GM23338 (cell line): ENCODE data around the gene LRRTM1. TPM values are rescaled to one million over a fixed set of nuclear protein-coding genes. Genes with fewer than 3 reads are reported as not detected.

ENCODE experiments used
- ATAC-seq: fragments of 200-7000 bp; cut with Tn5 transposase; 3 replicates; pipeline ENCODE4 v1.9.1; 2020
- DNase-seq: peaks from one replicate; pipeline ENCODE4 v3.0.0-alpha.2; 2015; ENCODE audit warnings: low spot score
- H2AFZ ChIP-seq: fragments of 200-600 bp; sonication (generic); 2 replicates; pipeline ENCODE4 v1.8.0; 2016; ENCODE audit warnings: antibody characterized with exemption, mild to moderate bottlenecking, moderate library complexity
- H3F3A ChIP-seq: fragments of 200-600 bp; sonication (generic); replicated peaks from 2 replicates; pipeline ENCODE4 v1.8.0; 2017; ENCODE audit warnings: antibody characterized with exemption, mixed run types, low read depth
- H3K27ac ChIP-seq: fragments of 200-600 bp; sonication (generic); 2 replicates; pipeline ENCODE4 v1.6.1; 2016; ENCODE audit warnings: low read depth
- H3K27me3 ChIP-seq: fragments of 200-600 bp; sonication (generic); 2 replicates; pipeline ENCODE4 v1.8.0; 2016; ENCODE audit warnings: mild to moderate bottlenecking, mixed run types, moderate library complexity; ENCODE audit not compliant: insufficient read depth
- H3K36me3 ChIP-seq: fragments of 200-600 bp; sonication (generic); 2 replicates; pipeline ENCODE4 v1.8.0; 2016; ENCODE audit warnings: mild to moderate bottlenecking; ENCODE audit not compliant: insufficient read depth
- H3K4me1 ChIP-seq: fragments of 200-600 bp; sonication (generic); 2 replicates; pipeline ENCODE4 v1.8.0; 2016; ENCODE audit warnings: mild to moderate bottlenecking, moderate library complexity; ENCODE audit not compliant: insufficient read depth
- H3K4me2 ChIP-seq: fragments of 200-600 bp; sonication (generic); 2 replicates; pipeline ENCODE4 v1.7.1; 2017; ENCODE audit warnings: mixed run types
- H3K4me3 ChIP-seq: fragments of 200-600 bp; sonication (generic); 2 replicates; pipeline ENCODE4 v1.6.1; 2016; ENCODE audit warnings: mixed run types
- H3K79me2 ChIP-seq: fragments of 200-600 bp; sonication (generic); replicated peaks from 2 replicates; pipeline ENCODE4 v1.8.0; 2017; ENCODE audit warnings: mild to moderate bottlenecking; ENCODE audit not compliant: insufficient read depth
- H3K9me2 ChIP-seq: fragments of 200-600 bp; sonication (generic); 2 replicates; pipeline ENCODE4 v1.8.0; 2017; ENCODE audit not compliant: insufficient read depth
- H4K20me1 ChIP-seq: fragments of 200-600 bp; sonication (generic); replicated peaks from 2 replicates; pipeline ENCODE4 v1.8.0; 2017; ENCODE audit warnings: mild to moderate bottlenecking; ENCODE audit not compliant: insufficient read depth
- H3K27ac Mint-ChIP-seq: 2 replicates; pipeline ENCODE4 v1.8.0; 2020; ENCODE audit warnings: inconsistent platforms, mild to moderate bottlenecking, moderate library complexity, mixed read lengths
- H3K27me3 Mint-ChIP-seq: 3 replicates; pipeline ENCODE4 v1.8.0; 2022; ENCODE audit warnings: low read depth, mild to moderate bottlenecking, moderate library complexity, mixed read lengths, inconsistent platforms; ENCODE audit not compliant: insufficient read depth, poor library complexity
- H3K36me3 Mint-ChIP-seq: 3 replicates; pipeline ENCODE4 v1.8.0; 2021; ENCODE audit warnings: low read depth, mild to moderate bottlenecking, inconsistent platforms, moderate library complexity, mixed read lengths
- H3K4me1 Mint-ChIP-seq: 3 replicates; pipeline ENCODE4 v1.8.0; 2020; ENCODE audit warnings: mild to moderate bottlenecking, inconsistent platforms, mixed read lengths
- H3K4me3 Mint-ChIP-seq: 3 replicates; pipeline ENCODE4 v1.8.0; 2021; ENCODE audit warnings: moderate library complexity, mild to moderate bottlenecking, inconsistent platforms, mixed read lengths
- H3K9me3 Mint-ChIP-seq: 3 replicates; pipeline ENCODE4 v1.8.0; 2020; ENCODE audit warnings: moderate library complexity, mild to moderate bottlenecking, inconsistent platforms, mixed read lengths
- CREB1 ChIP-seq: fragments of 250-450 bp; sonication (Bioruptor Pico); IDR thresholded peaks from 2 replicates; pipeline ENCODE4 v1.5.0; 2020; ENCODE audit warnings: low read depth, mild to moderate bottlenecking, moderate library complexity
- EZH2phosphoT487 ChIP-seq: fragments of 200-600 bp; sonication (generic); IDR thresholded peaks from one replicate; pipeline ENCODE4 v1.8.1; 2018; ENCODE audit warnings: antibody characterized with exemption; ENCODE audit not compliant: unreplicated experiment
- NANOG ChIP-seq: IDR thresholded peaks from 2 replicates; pipeline ENCODE4 v1.6.1; 2016; ENCODE audit warnings: antibody characterized with exemption, borderline replicate concordance
- REST ChIP-seq: IDR thresholded peaks from one replicate; pipeline ENCODE4 v1.6.1; 2018; ENCODE audit warnings: antibody characterized with exemption; ENCODE audit not compliant: unreplicated experiment
- STAT1 ChIP-seq: IDR thresholded peaks from one replicate; pipeline ENCODE4 v1.6.1; 2016; ENCODE audit warnings: antibody characterized with exemption; ENCODE audit not compliant: unreplicated experiment
- ZNF114 ChIP-seq: fragments of 250-450 bp; sonication (Bioruptor Pico); IDR thresholded peaks from 2 replicates; pipeline ENCODE4 v1.5.0; 2020; ENCODE audit warnings: mild to moderate bottlenecking, moderate library complexity
- ZNF331 ChIP-seq: fragments of 250-450 bp; sonication (Bioruptor Pico); IDR thresholded peaks from 2 replicates; pipeline ENCODE4 v1.5.0; 2020; ENCODE audit warnings: low read depth, mild to moderate bottlenecking, moderate library complexity
- polyA plus RNA-seq: library from polyadenylated mRNA; unstranded; fragments of >200 nt; fragmentation: Nextera tagmentation; extraction: Ambion mirVana; gene quantifications from 2 replicates; pipeline ENCODE4 v1.2.1, GENCODE V29; 2016
- total RNA-seq: library from RNA; depleted of rRNA; stranded (reverse); fragments of >200 nt; shearing (Covaris generic); gene quantifications from 2 replicates; pipeline ENCODE4 v1.2.3, GENCODE V29; 2014
- TF ChIP-seq, protein P1 (sequence below): IDR thresholded peaks from 2 replicates; pipeline ENCODE4 v1.6.1; 2016; ENCODE audit warnings: antibody characterized with exemption

LRRTM1 gene
- total and polyA plus RNA-seq, 2 experiments from 2014 or later = 0.34 to 1.3 TPM

GRCh38 chr2:80281049-80281448, 23.5 kb downstream of the LRRTM1 start:
- ATAC-seq = no peak
- Mint-ChIP-seq H3K27me3 (no peaks in the 10 kb centered on the region), H3K9me3 (peaks cover 11% of the 10 kb centered on the region), H3K36me3 (peaks cover 9% of the 10 kb centered on the region; the same call in 2 of the 3 replicates), H3K27ac (no peak overlapping the region), H3K4me3 (no peak overlapping the region), H3K4me1 (no peaks in the 10 kb centered on the region)
- no peak overlapping the region for H3K27ac ChIP-seq
- H3K36me3 ChIP-seq = no peaks in the 10 kb centered on the region
- H3K4me3 ChIP-seq = no peak overlapping the region
- H3K4me2 ChIP-seq = no peak overlapping the region
- H2AFZ ChIP-seq = no peak overlapping the region
- H3F3A ChIP-seq = no peaks in the 10 kb centered on the region
- no peaks in the 10 kb centered on the region for H3K27me3 ChIP-seq
- peaks cover 5% of the 10 kb centered on the region; the same call in 1 of the 2 replicates for H3K9me2 ChIP-seq
- no peaks in the 10 kb centered on the region for H3K4me1 ChIP-seq
- no peaks in the 10 kb centered on the region for H3K79me2 ChIP-seq
- no peak for DNase-seq
- no peak for TF ChIP-seq STAT1
- TF ChIP-seq, protein P1, sequence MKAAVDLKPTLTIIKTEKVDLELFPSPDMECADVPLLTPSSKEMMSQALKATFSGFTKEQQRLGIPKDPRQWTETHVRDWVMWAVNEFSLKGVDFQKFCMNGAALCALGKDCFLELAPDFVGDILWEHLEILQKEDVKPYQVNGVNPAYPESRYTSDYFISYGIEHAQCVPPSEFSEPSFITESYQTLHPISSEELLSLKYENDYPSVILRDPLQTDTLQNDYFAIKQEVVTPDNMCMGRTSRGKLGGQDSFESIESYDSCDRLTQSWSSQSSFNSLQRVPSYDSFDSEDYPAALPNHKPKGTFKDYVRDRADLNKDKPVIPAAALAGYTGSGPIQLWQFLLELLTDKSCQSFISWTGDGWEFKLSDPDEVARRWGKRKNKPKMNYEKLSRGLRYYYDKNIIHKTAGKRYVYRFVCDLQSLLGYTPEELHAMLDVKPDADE = no peak
- H4K20me1 ChIP-seq = no peaks in the 10 kb centered on the region

DNA sequence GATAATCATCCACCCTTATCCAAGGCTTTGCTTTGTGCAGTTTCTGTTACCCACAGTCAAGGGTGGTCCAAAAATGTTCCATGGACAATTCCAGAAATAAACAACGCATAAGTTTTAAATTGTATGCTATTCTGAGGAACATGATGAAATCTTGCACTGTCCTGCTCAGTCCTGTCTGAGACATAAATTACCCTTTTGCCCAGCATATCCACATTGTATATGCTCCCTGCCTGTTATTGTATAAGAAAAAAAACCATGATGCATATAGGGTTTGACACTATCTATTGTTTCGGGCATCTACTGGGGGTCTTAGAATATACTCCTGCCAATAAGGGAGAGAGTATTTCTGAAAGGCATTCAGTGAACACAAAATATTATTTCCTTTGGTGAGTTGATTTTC, 24.0 kb downstream of the LRRTM1 start:
- Mint-ChIP-seq H3K27me3 (no peaks in the 10 kb centered on the region), H3K9me3 (peaks cover 11% of the 10 kb centered on the region), H3K36me3 (peaks cover 9% of the 10 kb centered on the region; the same call in 2 of the 3 replicates), H3K4me3 (no peak overlapping the region), H3K4me1 (no peaks in the 10 kb centered on the region), H3K27ac (no peak overlapping the region)
- no peaks in the 10 kb centered on the region for H3K36me3 ChIP-seq
- no peaks in the 10 kb centered on the region for H3K27me3 ChIP-seq
- H2AFZ ChIP-seq = no peak overlapping the region
- no peak for TF ChIP-seq CREB1
- TF ChIP-seq NANOG = no peak
- TF ChIP-seq EZH2phosphoT487 = no peak
- TF ChIP-seq ZNF114 (CRISPR knock-in tag) = no peak
- no peak for TF ChIP-seq ZNF331 (CRISPR knock-in tag)
- TF ChIP-seq REST = no peak
- H3F3A ChIP-seq = no peaks in the 10 kb centered on the region
- ATAC-seq (no peak), DNase-seq (no peak)
- no peak overlapping the region for H3K27ac ChIP-seq
- H3K79me2 ChIP-seq = no peaks in the 10 kb centered on the region
- no peak overlapping the region for H3K4me3 ChIP-seq
- H4K20me1 ChIP-seq = no peaks in the 10 kb centered on the region
- no peaks in the 10 kb centered on the region for H3K4me1 ChIP-seq
- H3K9me2 ChIP-seq = peaks cover 5% of the 10 kb centered on the region; the same call in 1 of the 2 replicates
- no peak overlapping the region for H3K4me2 ChIP-seq
